ENCODE results near the gene BSCL2. TPM values are rescaled to one million over a fixed set of nuclear protein-coding genes. Genes with fewer than 3 reads are reported as not detected.
"Not testable (repeated sequence)": the region's sequence is repeated elsewhere in the genome, so short reads cannot be mapped to it uniquely, and the experiment has no call there.

The BSCL2 gene
- total and polyA plus RNA-seq, 12 donors: 8.5 to 83.0 (median 19.7) TPM

DNA sequence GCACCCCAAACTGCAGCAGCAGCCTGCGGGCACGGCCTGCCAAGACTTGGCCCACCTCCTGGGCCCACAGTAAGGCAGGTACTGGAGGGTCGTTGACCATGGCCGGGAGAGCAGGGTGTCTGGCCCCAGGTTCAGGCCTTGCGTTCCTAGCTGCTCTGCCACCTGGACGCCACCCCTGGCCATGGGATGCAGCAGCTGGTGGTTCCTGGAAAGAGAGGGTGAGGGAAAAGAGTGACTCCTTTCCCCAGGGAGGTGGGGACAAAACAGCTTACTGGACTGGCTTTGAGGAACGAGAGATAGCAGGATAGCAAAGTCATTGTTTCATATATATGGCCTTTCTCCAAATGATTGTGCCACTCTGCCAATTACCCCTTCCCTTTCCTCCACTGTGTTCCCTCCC, 1.8 kb downstream of the BSCL2 start:
- no peak for ATAC-seq
- TF ChIP-seq, protein P1, sequence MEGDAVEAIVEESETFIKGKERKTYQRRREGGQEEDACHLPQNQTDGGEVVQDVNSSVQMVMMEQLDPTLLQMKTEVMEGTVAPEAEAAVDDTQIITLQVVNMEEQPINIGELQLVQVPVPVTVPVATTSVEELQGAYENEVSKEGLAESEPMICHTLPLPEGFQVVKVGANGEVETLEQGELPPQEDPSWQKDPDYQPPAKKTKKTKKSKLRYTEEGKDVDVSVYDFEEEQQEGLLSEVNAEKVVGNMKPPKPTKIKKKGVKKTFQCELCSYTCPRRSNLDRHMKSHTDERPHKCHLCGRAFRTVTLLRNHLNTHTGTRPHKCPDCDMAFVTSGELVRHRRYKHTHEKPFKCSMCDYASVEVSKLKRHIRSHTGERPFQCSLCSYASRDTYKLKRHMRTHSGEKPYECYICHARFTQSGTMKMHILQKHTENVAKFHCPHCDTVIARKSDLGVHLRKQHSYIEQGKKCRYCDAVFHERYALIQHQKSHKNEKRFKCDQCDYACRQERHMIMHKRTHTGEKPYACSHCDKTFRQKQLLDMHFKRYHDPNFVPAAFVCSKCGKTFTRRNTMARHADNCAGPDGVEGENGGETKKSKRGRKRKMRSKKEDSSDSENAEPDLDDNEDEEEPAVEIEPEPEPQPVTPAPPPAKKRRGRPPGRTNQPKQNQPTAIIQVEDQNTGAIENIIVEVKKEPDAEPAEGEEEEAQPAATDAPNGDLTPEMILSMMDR (IDR thresholded peaks at IDR 0.05): no peak
- peaks cover 0 to 25% (median 11%) of the 10 kb centered on the region in 9 donors for H3K36me3 ChIP-seq
- H3K4me1 ChIP-seq: peaks cover 23 to 57% (median 39%) of the 10 kb centered on the region in 9 donors
- peak overlapping the region in 9 of 10 donors; percentile 70 to 91 (median 84) for H3K27ac ChIP-seq
- no peaks in the 10 kb centered on the region for H3K27me3 ChIP-seq
- intact Hi-C loops (cut with DNase I): loop anchor here in 3 of 10 donors (5.0 kb wide), 3 partner anchors 33 to 137 kb away; partner anchors contain the start of genes LBHD1 (in 2 of the 3), UQCC3 (in 2 of the 3), C11orf98 (in 1 of the 3) and CSKMT (in 1 of the 3)
- H3K4me3 ChIP-seq: peak overlapping the region in 9 of 10 donors; percentile 55 to 90 (median 73)
- no peaks in the 10 kb centered on the region for H3K9me3 ChIP-seq
- 51 to 62% methylated on average over 7 of the region's 7 CpGs for WGBS, 2 donors
- DNase-seq: no peak

DNA sequence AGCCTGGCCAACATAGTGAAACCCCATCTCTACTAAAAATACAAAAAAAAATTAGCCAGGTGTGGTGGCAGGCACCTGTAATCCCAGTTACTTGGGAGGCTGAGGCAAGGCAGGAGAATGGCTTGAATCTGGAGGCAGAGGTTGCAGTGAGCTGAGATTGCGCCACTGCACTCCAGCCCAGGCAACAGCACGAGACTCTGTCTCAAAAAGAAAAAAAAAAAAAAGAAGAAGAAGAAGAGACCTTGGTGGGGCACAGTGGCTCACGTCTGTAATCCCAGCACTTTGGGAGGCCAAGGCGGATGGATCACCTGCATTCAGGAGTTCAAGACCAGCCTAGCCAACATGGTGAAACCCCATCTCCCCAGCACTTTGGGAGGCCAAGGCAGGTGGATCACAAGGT, 3.3 kb downstream of the BSCL2 start:
- Histone ChIP-seq H3K4me1 (peaks cover 17 to 47% (median 30%) of the 10 kb centered on the region in 9 donors), H3K36me3 (peaks cover 0 to 35% (median 11%) of the 10 kb centered on the region in 9 donors)
- H3K9me3 ChIP-seq; DNase-seq; H3K4me3 ChIP-seq; intact Hi-C loops (cut with DNase I); ATAC-seq; H3K27me3 ChIP-seq; H3K27ac ChIP-seq: not testable (repeated sequence)
- WGBS, 2 donors: 81 to 98% methylated on average over 4 of the region's 4 CpGs

DNA sequence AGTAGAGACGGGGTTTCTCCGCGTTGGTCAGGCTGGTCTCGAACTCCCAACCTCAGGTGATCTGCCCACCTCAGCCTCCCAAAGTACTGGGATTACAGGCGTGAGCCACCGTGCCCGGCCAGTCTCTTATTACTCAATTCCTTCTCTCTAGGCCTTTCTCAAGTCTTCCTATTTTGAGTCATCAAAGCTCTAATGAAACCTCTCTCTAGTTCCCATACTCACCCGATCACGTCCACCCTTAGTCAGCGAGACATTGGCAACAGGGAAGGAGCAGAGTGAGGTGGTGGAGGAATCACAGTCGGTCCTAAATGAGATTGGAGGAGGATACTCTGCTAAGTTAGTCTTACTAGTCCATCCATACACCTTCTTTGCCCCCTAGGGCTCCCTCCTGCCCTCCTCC, 5.0 kb downstream of the BSCL2 start:
- Histone ChIP-seq H3K27me3 (no peaks in the 10 kb centered on the region), H3K9me3 (no peaks in the 10 kb centered on the region), H3K4me1 (peaks cover 12 to 34% (median 20%) of the 10 kb centered on the region in 9 donors), H3K4me3 (no peak overlapping the region), H3K27ac (peak overlapping the region in 1 of 10 donors; percentile 40), H3K36me3 (peaks cover 0 to 45% (median 11%) of the 10 kb centered on the region in 9 donors)
- no peak for DNase-seq
- 89 to 93% methylated on average over 11 of the region's 11 CpGs for whole genome bisulfite sequencing, 2 donors
- intact Hi-C loops (cut with DNase I): no loop called here
- TF ChIP-seq, protein P1 (IDR thresholded peaks at IDR 0.05): no peak
- ATAC-seq: no peak

DNA sequence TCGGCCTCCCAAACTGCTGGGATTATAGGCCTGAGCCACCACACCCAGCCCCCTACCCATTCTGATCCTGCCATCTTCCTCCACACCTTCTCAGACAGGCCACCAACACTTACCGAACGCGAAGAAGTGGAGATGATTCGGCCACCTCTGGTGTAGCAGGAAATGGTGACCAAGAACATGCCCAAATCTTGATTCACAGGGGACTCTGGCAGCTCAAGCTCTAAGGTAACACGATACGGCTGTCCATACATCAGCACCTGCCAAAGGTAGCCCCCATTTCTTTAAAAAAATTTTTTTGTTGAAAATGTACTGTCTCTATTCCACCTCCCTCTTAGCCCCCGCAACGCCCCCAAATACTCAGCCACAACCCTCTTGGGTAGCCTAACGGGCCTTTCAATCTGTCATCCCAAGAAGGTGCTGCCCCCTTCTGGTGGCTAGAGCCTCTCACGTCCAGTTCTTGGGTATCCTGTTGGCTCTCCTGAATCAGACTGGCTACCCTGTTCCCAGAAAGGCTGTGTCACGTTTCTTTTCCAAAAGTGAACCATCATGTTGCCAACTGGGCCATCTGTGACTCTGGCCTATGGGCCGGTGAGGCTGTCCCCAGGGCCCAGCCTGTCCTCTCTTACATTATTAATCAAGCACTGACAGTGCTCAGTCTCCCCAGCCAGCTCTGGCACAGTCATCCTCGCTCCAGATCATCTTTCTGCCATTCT, 12.6 kb downstream of the BSCL2 start:
- H3K27ac ChIP-seq: peak overlapping the region in 4 of 10 donors; percentile 15 to 44 (median 19)
- H3K36me3 ChIP-seq: peaks cover 0 to 57% (median 17%) of the 10 kb centered on the region in 9 donors

DNA sequence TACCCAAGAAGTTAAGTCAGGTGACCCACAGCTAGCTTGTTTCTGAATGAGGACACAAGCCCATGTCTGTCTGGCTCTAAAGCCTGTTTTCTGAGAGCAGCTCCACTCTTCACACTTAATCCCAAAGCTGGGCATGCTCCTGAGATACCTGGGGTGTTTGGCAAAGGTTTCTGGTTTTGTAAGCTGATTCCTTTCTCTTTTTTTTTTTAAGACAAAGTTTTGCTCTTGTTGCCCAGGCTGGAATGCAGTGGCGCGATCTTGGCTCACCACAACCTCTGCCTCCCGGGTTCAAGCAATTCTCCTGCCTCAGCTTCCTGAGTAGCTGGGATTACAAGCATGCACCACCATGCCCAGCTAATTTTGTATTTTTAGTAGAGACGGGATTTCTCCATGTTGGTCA, 13.6 kb downstream of the BSCL2 start:
- DNase-seq, H3K27me3 ChIP-seq, H3K27ac ChIP-seq, ATAC-seq, H3K9me3 ChIP-seq, H3K4me3 ChIP-seq: not testable (repeated sequence)
- WGBS, 2 donors: 75 to 86% methylated on average over 4 of the region's 4 CpGs
- intact Hi-C loops (cut with DNase I): loop anchor here (2.0 to 10.0 kb wide), 7 partner anchors 13 to 311 kb away; partner anchors contain the start of gene TUT1 (in 1 of the 10)
- peaks cover 0 to 51% (median 17%) of the 10 kb centered on the region in 9 donors for H3K36me3 ChIP-seq
- peaks cover 0 to 31% (median 23%) of the 10 kb centered on the region in 9 donors for H3K4me1 ChIP-seq

More for the DNA sequence above, 12.6 kb downstream of the BSCL2 start:
- Histone ChIP-seq H3K27me3 (no peaks in the 10 kb centered on the region), H3K4me1 (peaks cover 0 to 22% (median 16%) of the 10 kb centered on the region in 9 donors), H3K9me3 (no peaks in the 10 kb centered on the region), H3K4me3 (no peak overlapping the region)
- DNase-seq (peak; percentile 71 to 84), ATAC-seq (peak; percentile 71 to 85 (median 78))
- 40 to 44% methylated on average over 14 of the region's 14 CpGs for WGBS, 2 donors
- intact Hi-C loops (cut with DNase I): loop anchor here (2.0 to 10.0 kb wide), 7 partner anchors 14 to 312 kb away; partner anchors contain the start of gene TUT1 (in 1 of the 10)
- TF ChIP-seq, protein P1 (IDR thresholded peaks at IDR 0.05): peak; percentile 60 to 92 (median 87)

Data from heart right ventricle (tissue), 16 donors.